ENCODE data around the gene ARSI.

ARSI gene

DNA sequence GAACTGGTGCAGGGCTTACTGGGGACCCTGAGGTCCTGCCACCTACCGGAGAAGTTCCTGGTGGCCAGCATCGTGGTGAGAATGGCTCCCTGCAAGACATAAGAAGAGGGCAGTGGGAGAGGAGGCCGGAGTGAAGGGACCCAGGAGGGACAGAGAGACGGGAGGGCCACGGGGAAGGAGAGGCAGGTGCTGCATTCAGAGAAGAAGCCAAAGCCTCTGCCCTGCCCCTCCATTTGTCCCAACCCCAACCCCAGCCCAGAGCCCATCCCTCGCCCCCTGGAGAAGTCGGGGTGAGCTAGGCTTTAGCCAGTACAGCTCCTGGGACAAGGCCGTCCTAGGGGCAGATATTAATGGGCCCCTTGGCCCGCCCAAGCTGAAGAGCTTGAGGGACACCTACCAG is 55.0 kb downstream of the ARSI start:
- no peaks in the 10 kb centered on the region for H3K27me3 ChIP-seq (replicated peaks in 2 of 5; ENCODE audit: control insufficient read depth in 4 of 5, insufficient read depth in 5 of 5, low read length in 4 of 5)
- no peak overlapping the region for H3K4me3 ChIP-seq (ENCODE audit: control insufficient read depth in 1 of 7, extremely low read depth in 1 of 7, insufficient read depth in 4 of 7, low read depth in 2 of 7, low read length in 6 of 7)
- ChIA-PET CTCF (interaction anchor here (0.6 kb wide), 1 partner anchor 19 kb away, joined by 4 read pairs; no protein-coding TSS in a partner anchor), POLR2A (no interaction called here)
- no peaks in the 10 kb centered on the region for H3K9me3 ChIP-seq (ENCODE audit: control extremely low read depth in 1 of 5, control insufficient read depth in 4 of 5, insufficient read depth in 2 of 5, low read depth in 1 of 5, low read length in 4 of 5)
- H3K36me3 ChIP-seq (ENCODE audit: control insufficient read depth in 4 of 4, insufficient read depth in 4 of 4, low read length in 3 of 4): no peaks in the 10 kb centered on the region
- no peaks in the 10 kb centered on the region for H3K4me1 ChIP-seq (ENCODE audit: control extremely low read depth in 1 of 4, control insufficient read depth in 4 of 4, insufficient read depth in 4 of 4, low read length in 3 of 4)
- 99% methylated on average over 9 of the region's 9 CpGs for WGBS (ENCODE audit: insufficient coverage)
- no peak for DNase-seq
- no peak overlapping the region for H3K27ac ChIP-seq (ENCODE audit: insufficient read depth in 1 of 2, low read depth in 1 of 2, low read length in 2 of 2, poor library complexity in 1 of 2, severe bottlenecking in 2 of 2)

GRCh38 chr5:150246835-150247234 is 55.9 kb downstream of the ARSI start:
- no peak for DNase-seq
- POLR2A ChIA-PET: no interaction called here
- no peak overlapping the region for H3K27ac ChIP-seq (ENCODE audit: insufficient read depth in 1 of 2, low read depth in 1 of 2, low read length in 2 of 2, poor library complexity in 1 of 2, severe bottlenecking in 2 of 2)
- no peaks in the 10 kb centered on the region for H3K4me1 ChIP-seq (ENCODE audit: control extremely low read depth in 1 of 4, control insufficient read depth in 4 of 4, insufficient read depth in 4 of 4, low read length in 3 of 4)
- H3K36me3 ChIP-seq (ENCODE audit: control insufficient read depth in 4 of 4, insufficient read depth in 4 of 4, low read length in 3 of 4): no peaks in the 10 kb centered on the region
- no peak overlapping the region for H3K4me3 ChIP-seq (ENCODE audit: control insufficient read depth in 1 of 7, extremely low read depth in 1 of 7, insufficient read depth in 4 of 7, low read depth in 2 of 7, low read length in 6 of 7)
- CTCF ChIA-PET: no interaction called here
- no peaks in the 10 kb centered on the region for H3K27me3 ChIP-seq (replicated peaks in 2 of 5; ENCODE audit: control insufficient read depth in 4 of 5, insufficient read depth in 5 of 5, low read length in 4 of 5)
- H3K9me3 ChIP-seq (ENCODE audit: control extremely low read depth in 1 of 5, control insufficient read depth in 4 of 5, insufficient read depth in 2 of 5, low read depth in 1 of 5, low read length in 4 of 5): no peaks in the 10 kb centered on the region
- WGBS (ENCODE audit: insufficient coverage): 100% methylated on average over 3 of the region's 5 CpGs

DNA sequence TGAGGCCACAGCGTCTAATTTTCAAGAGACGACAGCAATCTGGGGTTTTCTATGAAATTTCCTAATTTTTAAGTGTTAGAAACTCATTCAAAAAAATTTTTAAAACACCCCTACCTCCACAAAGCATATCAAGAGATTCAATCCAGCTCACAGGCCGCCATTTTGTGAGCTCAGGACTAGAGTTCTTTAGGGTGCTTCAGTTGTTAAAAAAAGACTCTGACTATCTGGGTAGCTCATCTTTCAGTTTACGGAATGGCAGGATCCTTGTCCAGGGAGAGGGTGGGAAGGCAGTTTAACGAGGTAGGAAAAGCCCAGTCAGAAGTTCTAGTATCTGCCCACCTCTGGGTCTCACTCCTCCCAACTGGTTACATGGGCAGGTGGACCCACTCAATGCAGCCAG is 56.3 kb downstream of the ARSI start:
- DNase-seq: no peak
- Histone ChIP-seq H3K4me3 (ENCODE audit: control insufficient read depth in 1 of 7, extremely low read depth in 1 of 7, insufficient read depth in 4 of 7, low read depth in 2 of 7, low read length in 6 of 7) (no peak overlapping the region), H3K4me1 (ENCODE audit: control extremely low read depth in 1 of 4, control insufficient read depth in 4 of 4, insufficient read depth in 4 of 4, low read length in 3 of 4) (no peaks in the 10 kb centered on the region), H3K36me3 (ENCODE audit: control insufficient read depth in 4 of 4, insufficient read depth in 4 of 4, low read length in 3 of 4) (no peaks in the 10 kb centered on the region), H3K27ac (ENCODE audit: insufficient read depth in 1 of 2, low read depth in 1 of 2, low read length in 2 of 2, poor library complexity in 1 of 2, severe bottlenecking in 2 of 2) (no peak overlapping the region), H3K27me3 (replicated peaks in 2 of 5; ENCODE audit: control insufficient read depth in 4 of 5, insufficient read depth in 5 of 5, low read length in 4 of 5) (no peaks in the 10 kb centered on the region), H3K9me3 (ENCODE audit: control extremely low read depth in 1 of 5, control insufficient read depth in 4 of 5, insufficient read depth in 2 of 5, low read depth in 1 of 5, low read length in 4 of 5) (no peaks in the 10 kb centered on the region)
- ChIA-PET CTCF (no interaction called here), POLR2A (no interaction called here)
- WGBS (ENCODE audit: insufficient coverage): 94% methylated on average over 2 of the region's 5 CpGs

Measured in common myeloid progenitor, CD34-positive (primary cell).